Upper lobe of left lung (tissue), 6 donors: Measurements from ENCODE around the gene SPG7. TPM values are rescaled to one million over a fixed set of nuclear protein-coding genes. Genes with fewer than 3 reads are reported as not detected.

Experiments used
- ATAC-seq, 2 donors: fragments of 200-7000 bp; cut with Tn5 transposase; one replicate each; pipeline ENCODE4 v1.9.1; 2022; ENCODE audit warnings: mild to moderate bottlenecking in 2 of 2, moderate library complexity in 2 of 2; ENCODE audit not compliant: low FRiP score in 2 of 2
- DNase-seq, 2 donors: peaks; one replicate each; pipeline ENCODE4 v3.0.0-alpha.2; 2019 to 2020
- H3K27ac ChIP-seq, 4 donors: fragments of 200-600 bp; sonication (generic); one replicate each; pipeline ENCODE4 v1.5.1; 2016 to 2019
- H3K27me3 ChIP-seq, 4 donors: fragments of 200-600 bp; sonication (generic); one replicate each; pipeline ENCODE4 v1.5.1; 2017 to 2019
- H3K36me3 ChIP-seq, 4 donors: fragments of 200-600 bp; sonication (generic); one replicate each; pipeline ENCODE4 v1.5.1; 2016 to 2019
- H3K4me1 ChIP-seq, 4 donors: fragments of 200-600 bp; sonication (generic); one replicate each; pipeline ENCODE4 v1.5.1; 2018 to 2019
- H3K4me3 ChIP-seq, 4 donors: fragments of 200-600 bp; sonication (generic); one replicate each; pipeline ENCODE4 v1.5.1; 2017 to 2019; ENCODE audit warnings: mild to moderate bottlenecking in 2 of 4, moderate library complexity in 1 of 4
- H3K9me3 ChIP-seq, 4 donors: fragments of 200-600 bp; sonication (generic); one replicate each; pipeline ENCODE4 v1.5.1; 2018 to 2019
- CTCF ChIP-seq, 6 experiments: fragments of 450-650 bp in 4 of 6; fragments of 200-600 bp in 2 of 6; sonication (generic) in 2 of 6; IDR thresholded peaks; one replicate each; pipeline ENCODE4 v1.5.1; 2016 to 2019; ENCODE audit warnings: antibody characterized with exemption in 6 of 6
- EP300 ChIP-seq, 4 donors: sonication (generic); formaldehyde crosslinking; IDR thresholded peaks; one replicate each; pipeline ENCODE4 v1.5.1; 2017; ENCODE audit warnings: antibody characterized with exemption in 4 of 4, control low read depth in 2 of 4
- POLR2A ChIP-seq, 4 donors: fragments of 450-650 bp; IDR thresholded peaks; one replicate each; pipeline ENCODE4 v1.5.1; 2016 to 2017; ENCODE audit warnings: antibody characterized with exemption in 4 of 4, mild to moderate bottlenecking in 2 of 4
- POLR2AphosphoS5 ChIP-seq, 2 donors: sonication (generic); formaldehyde crosslinking; IDR thresholded peaks; one replicate each; pipeline ENCODE4 v1.5.1; 2017; ENCODE audit warnings: antibody characterized with exemption in 2 of 2
- WGBS, 2 donors: methylation state at CpG; one replicate each; pipeline ENCODE4 v1.1.5; 2017 to 2018; 5-methylcytosine and 5-hydroxymethylcytosine counted together
- total RNA-seq, 6 donors: library from RNA; depleted of rRNA in 4 of 6; stranded (reverse); fragments of >200 nt in 4 of 6; gene quantifications; one replicate each; pipeline versions ENCODE4 v1.1.0 to v1.2.1, GENCODE V29; 2016 to 2021
- donor health status: DM: no; HTN: no; CAD: no; lungs with moderate emphysema.
- donor health status: DM: no; HTN: yes; CAD: no; lungs with severe emphysema.

Gene SPG7
- total RNA-seq, 6 donors from 2014 or later: 72.6 to 419 (median 111) TPM

DNA sequence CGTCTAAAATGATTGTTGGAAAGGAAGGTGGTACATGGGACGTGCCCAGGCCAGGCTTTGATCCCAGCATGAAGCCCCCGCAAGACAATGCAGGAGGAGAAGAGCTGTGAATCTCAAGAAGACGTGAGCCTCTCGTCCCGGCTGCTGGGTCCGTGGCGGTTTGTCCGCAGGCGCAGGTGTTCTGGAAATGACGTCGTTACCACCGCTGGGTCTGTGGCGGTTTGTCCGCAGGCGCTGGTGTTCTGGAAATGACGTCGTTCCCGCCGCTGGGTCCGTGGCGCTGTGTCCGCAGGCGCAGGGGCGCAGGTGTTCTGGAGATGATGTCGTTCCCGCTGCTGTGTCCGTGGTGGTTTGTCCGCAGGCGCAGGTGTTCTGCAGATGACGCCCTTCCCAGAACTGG, 14.1 kb downstream of the SPG7 start:
- Histone ChIP-seq H3K9me3 (no peaks in the 10 kb centered on the region), H3K4me3 (no peak overlapping the region), H3K27ac (peak overlapping the region in 1 of 4 donors; percentile 66), H3K27me3 (no peaks in the 10 kb centered on the region), H3K4me1 (peaks cover 0 to 11% (median 2%) of the 10 kb centered on the region in 4 donors), H3K36me3 (peaks cover 41 to 91% (median 63%) of the 10 kb centered on the region in 4 donors)
- WGBS, 2 donors: 95% methylated on average over 22 to 30 of the region's 31 CpGs
- TF ChIP-seq POLR2AphosphoS5 (IDR thresholded peaks at IDR 0.05): no peak
- no peak for TF ChIP-seq EP300 (IDR thresholded peaks at IDR 0.05)
- no peak for TF ChIP-seq POLR2A (IDR thresholded peaks at IDR 0.05)
- TF ChIP-seq CTCF (IDR thresholded peaks at IDR 0.05): no peak
- ATAC-seq: no peak
- DNase-seq: peak in 1 of 2 donors; percentile 74

DNA sequence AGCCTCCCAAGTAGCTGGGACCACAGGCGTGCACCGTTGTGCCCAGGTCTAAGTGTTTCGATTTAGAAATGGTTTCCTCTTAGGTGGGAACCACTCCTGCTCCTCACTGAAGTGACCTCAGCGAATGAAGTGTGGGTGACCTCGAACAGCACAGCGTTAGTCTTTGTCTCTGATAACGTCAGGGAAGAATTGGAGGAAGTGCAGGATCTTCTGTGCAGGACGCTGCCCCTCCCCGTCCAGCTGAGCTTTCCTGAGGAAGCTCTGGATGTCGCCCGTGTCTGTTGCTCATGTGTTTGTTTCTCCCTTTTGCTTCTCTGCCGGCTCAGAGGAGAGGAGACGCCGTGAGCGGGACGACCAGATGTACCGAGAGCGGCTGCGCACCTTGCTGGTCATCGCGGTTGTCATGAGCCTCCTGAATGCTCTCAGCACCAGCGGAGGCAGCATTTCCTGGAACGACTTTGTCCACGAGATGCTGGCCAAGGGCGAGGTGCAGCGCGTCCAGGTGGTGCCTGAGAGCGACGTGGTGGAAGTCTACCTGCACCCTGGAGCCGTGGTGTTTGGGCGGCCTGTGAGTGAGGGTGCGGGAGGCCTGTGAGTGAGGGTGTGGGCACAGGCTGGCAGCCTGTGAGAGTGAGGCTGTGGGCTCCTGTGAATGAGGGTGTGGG, 15.6 kb downstream of the SPG7 start:
- Histone ChIP-seq H3K4me3 (peak overlapping the region in 3 of 4 donors; percentile 32 to 38 (median 34)), H3K4me1 (peaks cover 0 to 11% (median 2%) of the 10 kb centered on the region in 4 donors), H3K9me3 (no peaks in the 10 kb centered on the region), H3K36me3 (peaks cover 36 to 90% (median 61%) of the 10 kb centered on the region in 4 donors), H3K27me3 (no peaks in the 10 kb centered on the region), H3K27ac (peak overlapping the region in 3 of 4 donors; percentile 57 to 66 (median 59))
- WGBS, 2 donors: 63 to 81% methylated on average over 31 to 32 of the region's 32 CpGs
- ATAC-seq: no peak
- DNase-seq: peak; percentile 27 to 72
- no peak for TF ChIP-seq EP300 (IDR thresholded peaks at IDR 0.05)
- TF ChIP-seq POLR2AphosphoS5 (IDR thresholded peaks at IDR 0.05): peak in 1 of 2 donors; percentile 49
- peak in 1 of 4 donors; percentile 9 for TF ChIP-seq POLR2A (IDR thresholded peaks at IDR 0.05)
- TF ChIP-seq CTCF (IDR thresholded peaks at IDR 0.05): peak in 2 of 6 experiments; percentile 8 to 13

DNA sequence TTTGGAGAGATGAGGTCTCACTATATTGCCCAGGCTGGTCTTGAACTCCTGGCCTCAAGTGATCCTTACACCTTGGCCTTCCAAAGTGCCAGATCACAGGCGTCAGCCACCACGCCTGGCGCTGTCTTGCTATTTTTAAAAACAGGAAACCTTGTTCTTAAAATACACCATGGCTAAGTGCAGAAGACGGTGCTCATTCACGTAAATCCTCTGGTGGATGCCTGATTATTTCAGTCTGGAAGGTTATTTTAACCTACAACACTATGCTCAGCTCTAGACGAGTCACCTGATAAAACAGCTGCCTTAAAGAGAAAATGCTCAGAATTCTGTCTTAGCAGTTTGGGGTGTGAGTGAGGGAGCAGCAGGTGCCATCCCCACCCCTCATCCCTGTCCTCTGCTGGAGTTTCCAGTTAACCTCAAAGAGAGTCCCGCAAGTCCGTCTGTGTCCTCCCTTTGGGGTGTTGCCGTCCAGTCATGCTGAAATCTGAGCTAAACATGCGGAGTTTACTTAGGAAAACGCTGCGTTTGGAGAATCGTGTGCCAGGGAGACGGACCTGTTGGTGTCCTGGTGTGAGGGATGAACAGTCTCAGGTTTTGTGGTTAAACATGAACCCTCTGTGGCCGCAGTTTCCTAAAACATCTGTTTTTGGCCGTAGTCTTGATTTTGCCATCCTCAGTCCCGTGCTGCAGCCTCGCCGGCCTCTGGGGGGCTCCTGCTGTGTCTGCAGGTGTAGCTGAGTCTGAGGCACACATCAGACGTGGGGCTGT, 17.1 kb downstream of the SPG7 start:
- 66 to 71% methylated on average over 20 of the region's 20 CpGs for WGBS, 2 donors
- TF ChIP-seq CTCF (IDR thresholded peaks at IDR 0.05) (no peak), POLR2AphosphoS5 (IDR thresholded peaks at IDR 0.05) (no peak), POLR2A (IDR thresholded peaks at IDR 0.05) (no peak), EP300 (IDR thresholded peaks at IDR 0.05) (no peak)
- H3K36me3 ChIP-seq: peaks cover 30 to 90% (median 61%) of the 10 kb centered on the region in 4 donors
- peak overlapping the region in 2 of 4 donors; percentile 35 to 66 for H3K27ac ChIP-seq
- DNase-seq (no peak), ATAC-seq (no peak)
- no peaks in the 10 kb centered on the region for H3K9me3 ChIP-seq
- no peaks in the 10 kb centered on the region for H3K27me3 ChIP-seq
- H3K4me1 ChIP-seq: peaks cover 0 to 11% (median 2%) of the 10 kb centered on the region in 4 donors
- H3K4me3 ChIP-seq: no peak overlapping the region

GRCh38 chr16:89529097-89529496, 20.9 kb downstream of the SPG7 start:
- H3K4me1 ChIP-seq: peaks cover 2 to 32% (median 13%) of the 10 kb centered on the region in 4 donors
- TF ChIP-seq CTCF (IDR thresholded peaks at IDR 0.05) (no peak), POLR2A (IDR thresholded peaks at IDR 0.05) (no peak)
- no peaks in the 10 kb centered on the region for H3K27me3 ChIP-seq
- 89 to 90% methylated on average over 16 of the region's 16 CpGs for WGBS, 2 donors
- peaks cover 24 to 97% (median 72%) of the 10 kb centered on the region in 4 donors for H3K36me3 ChIP-seq
- H3K9me3 ChIP-seq: no peaks in the 10 kb centered on the region
- H3K4me3 ChIP-seq: no peak overlapping the region
- H3K27ac ChIP-seq: no peak overlapping the region
- ATAC-seq (no peak), DNase-seq (no peak)
